Fibroblast of the conjunctiva (primary cell): Measurements from ENCODE around the gene TRIM62.
"Not testable (repeated sequence)": the region's sequence is repeated elsewhere in the genome, so short reads cannot be mapped to it uniquely, and the experiment has no call there.

Experiments
- DNase-seq: peaks from one replicate; pipeline ENCODE4 v3.0.0-alpha.2; 2010; ENCODE audit warnings: low read depth

TRIM62 gene

GRCh38 chr1:33133478-33134105 is 48.3 kb downstream of the TRIM62 start:
- no peak for DNase-seq

- DNase-seq, result no peak
Measured at GRCh38 chr1:33132549-33132948, 49.3 kb downstream of the TRIM62 start.

- DNase-seq, result no peak
Measured at GRCh38 chr1:33131191-33131590, 50.7 kb downstream of the TRIM62 start.

- no peak for DNase-seq
Measured at GRCh38 chr1:33130297-33130696, 51.5 kb downstream of the TRIM62 start.

- no peak for DNase-seq
Measured at GRCh38 chr1:33128781-33129180, 53.1 kb downstream of the TRIM62 start.

- peak; percentile 99 for DNase-seq
Measured at GRCh38 chr1:33127001-33127823, 54.6 kb downstream of the TRIM62 start.

GRCh38 chr1:33126411-33127000 is 55.3 kb downstream of the TRIM62 start:
- DNase-seq, result no peak

- not testable (repeated sequence) for DNase-seq
Measured at GRCh38 chr1:33124647-33125046, 57.2 kb downstream of the TRIM62 start.

- no peak for DNase-seq
Measured at GRCh38 chr1:33123266-33123665, 58.6 kb downstream of the TRIM62 start.

GRCh38 chr1:33122483-33123178 is 59.2 kb downstream of the TRIM62 start:
- no peak for DNase-seq

- DNase-seq, result no peak
Measured at GRCh38 chr1:33121728-33122127, 60.1 kb downstream of the TRIM62 start.

GRCh38 chr1:33120436-33121231 is 61.2 kb downstream of the TRIM62 start:
- no peak for DNase-seq

GRCh38 chr1:33119532-33120217 is 62.2 kb downstream of the TRIM62 start:
- no peak for DNase-seq

- no peak for DNase-seq
Measured at GRCh38 chr1:33119050-33119449, 62.8 kb downstream of the TRIM62 start.

GRCh38 chr1:33118274-33118673 is 63.6 kb downstream of the TRIM62 start:
- DNase-seq, result no peak

- no peak for DNase-seq
Measured at GRCh38 chr1:33117440-33118085, 64.3 kb downstream of the TRIM62 start.

- DNase-seq, result peak; percentile 30
Measured at GRCh38 chr1:33111965-33112364, 69.9 kb downstream of the TRIM62 start.

- no peak for DNase-seq
Measured at GRCh38 chr1:33110477-33110876, 71.4 kb downstream of the TRIM62 start.

- not testable (repeated sequence) for DNase-seq
Measured at GRCh38 chr1:33100119-33100415, 81.8 kb downstream of the TRIM62 start.

- DNase-seq, result peak; percentile 99
Measured at GRCh38 chr1:33099290-33100118, 82.3 kb downstream of the TRIM62 start.
